ENCODE results near the gene ADAMTS18.

DNA sequence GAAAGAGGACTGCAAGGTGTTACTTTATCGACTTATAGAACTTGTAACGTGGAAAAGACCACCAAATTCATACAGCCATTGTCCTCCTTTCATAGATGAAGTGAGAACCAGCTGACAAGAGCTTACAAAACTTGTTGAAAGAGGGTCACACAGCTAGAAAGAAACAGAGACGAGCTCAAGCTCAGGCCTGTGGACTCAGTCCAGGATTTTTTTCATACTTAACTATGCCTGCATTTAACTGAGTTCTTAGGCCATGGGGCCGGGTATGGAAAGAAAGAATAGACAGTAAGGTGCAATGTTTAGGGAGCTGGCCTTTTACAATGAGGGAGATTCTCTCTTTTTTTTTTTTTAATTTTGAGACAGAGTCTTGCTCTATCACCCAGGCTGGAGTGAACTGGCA lies 106.1 kb downstream of the ADAMTS18 start:
- TF ChIP-seq, protein P1, sequence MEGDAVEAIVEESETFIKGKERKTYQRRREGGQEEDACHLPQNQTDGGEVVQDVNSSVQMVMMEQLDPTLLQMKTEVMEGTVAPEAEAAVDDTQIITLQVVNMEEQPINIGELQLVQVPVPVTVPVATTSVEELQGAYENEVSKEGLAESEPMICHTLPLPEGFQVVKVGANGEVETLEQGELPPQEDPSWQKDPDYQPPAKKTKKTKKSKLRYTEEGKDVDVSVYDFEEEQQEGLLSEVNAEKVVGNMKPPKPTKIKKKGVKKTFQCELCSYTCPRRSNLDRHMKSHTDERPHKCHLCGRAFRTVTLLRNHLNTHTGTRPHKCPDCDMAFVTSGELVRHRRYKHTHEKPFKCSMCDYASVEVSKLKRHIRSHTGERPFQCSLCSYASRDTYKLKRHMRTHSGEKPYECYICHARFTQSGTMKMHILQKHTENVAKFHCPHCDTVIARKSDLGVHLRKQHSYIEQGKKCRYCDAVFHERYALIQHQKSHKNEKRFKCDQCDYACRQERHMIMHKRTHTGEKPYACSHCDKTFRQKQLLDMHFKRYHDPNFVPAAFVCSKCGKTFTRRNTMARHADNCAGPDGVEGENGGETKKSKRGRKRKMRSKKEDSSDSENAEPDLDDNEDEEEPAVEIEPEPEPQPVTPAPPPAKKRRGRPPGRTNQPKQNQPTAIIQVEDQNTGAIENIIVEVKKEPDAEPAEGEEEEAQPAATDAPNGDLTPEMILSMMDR (conservative IDR thresholded peaks at IDR 0.05 in 1 of 2, IDR thresholded peaks at IDR 0.05 in 1 of 2; ENCODE audit: low read depth in 1 of 2, low read length in 2 of 2) = no peak
- TF ChIP-seq EZH2 (IDR thresholded peaks at IDR 0.05; ENCODE audit: low read length, missing control alignments) = no peak
